Keratinocyte (primary cell): ENCODE results near the gene AEN.

Experiments used
- EZH2 ChIP-seq: IDR thresholded peaks from one replicate; pipeline ENCODE4 v1.6.1; 2012; ENCODE audit warnings: inconsistent platforms, mild to moderate bottlenecking, low read length, moderate library complexity
- TF ChIP-seq, protein P1 (sequence below), 3 experiments: IDR thresholded peaks in 1 of 3; conservative IDR thresholded peaks in 1 of 3; optimal IDR thresholded peaks in 1 of 3; 2 replicates in 2 of 3; 3 replicates in 1 of 3; pipeline versions ENCODE3 to v1.5.1; 2011; ENCODE audit warnings: low read length in 3 of 3, mild to moderate bottlenecking in 3 of 3, moderate library complexity in 2 of 3, control low read depth in 1 of 3, inconsistent platforms in 1 of 3; ENCODE audit not compliant: insufficient read depth in 2 of 3; ENCODE audit errors: extremely low read depth in 1 of 3

DNA sequence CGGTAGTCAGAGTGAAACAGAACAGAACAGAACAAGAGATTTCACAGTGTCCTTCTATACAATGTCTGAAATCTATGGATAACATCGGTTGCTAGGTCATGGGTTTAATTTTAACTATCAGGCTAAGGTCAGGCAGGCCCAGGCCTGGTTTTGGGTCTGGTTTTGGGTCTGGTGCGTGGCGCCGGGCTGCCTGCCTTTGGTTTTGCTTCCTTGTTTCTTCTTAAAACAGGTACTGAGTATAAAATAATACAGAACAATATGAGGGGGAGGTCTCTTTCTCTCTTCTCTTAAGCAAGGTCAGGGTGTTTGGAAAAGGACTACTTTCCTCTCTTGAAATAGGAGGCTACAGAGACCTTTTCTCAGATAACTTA is 1.4 kb downstream of the AEN start:
- no peak for TF ChIP-seq EZH2
- TF ChIP-seq, protein P1, sequence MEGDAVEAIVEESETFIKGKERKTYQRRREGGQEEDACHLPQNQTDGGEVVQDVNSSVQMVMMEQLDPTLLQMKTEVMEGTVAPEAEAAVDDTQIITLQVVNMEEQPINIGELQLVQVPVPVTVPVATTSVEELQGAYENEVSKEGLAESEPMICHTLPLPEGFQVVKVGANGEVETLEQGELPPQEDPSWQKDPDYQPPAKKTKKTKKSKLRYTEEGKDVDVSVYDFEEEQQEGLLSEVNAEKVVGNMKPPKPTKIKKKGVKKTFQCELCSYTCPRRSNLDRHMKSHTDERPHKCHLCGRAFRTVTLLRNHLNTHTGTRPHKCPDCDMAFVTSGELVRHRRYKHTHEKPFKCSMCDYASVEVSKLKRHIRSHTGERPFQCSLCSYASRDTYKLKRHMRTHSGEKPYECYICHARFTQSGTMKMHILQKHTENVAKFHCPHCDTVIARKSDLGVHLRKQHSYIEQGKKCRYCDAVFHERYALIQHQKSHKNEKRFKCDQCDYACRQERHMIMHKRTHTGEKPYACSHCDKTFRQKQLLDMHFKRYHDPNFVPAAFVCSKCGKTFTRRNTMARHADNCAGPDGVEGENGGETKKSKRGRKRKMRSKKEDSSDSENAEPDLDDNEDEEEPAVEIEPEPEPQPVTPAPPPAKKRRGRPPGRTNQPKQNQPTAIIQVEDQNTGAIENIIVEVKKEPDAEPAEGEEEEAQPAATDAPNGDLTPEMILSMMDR (optimal IDR thresholded peaks at IDR 0.05 in 1 of 3, IDR thresholded peaks at IDR 0.05 in 1 of 3, conservative IDR thresholded peaks at IDR 0.05 in 1 of 3; ENCODE audit: extremely low read depth in 1 of 3, insufficient read depth in 2 of 3, low read length in 3 of 3) = no peak
